Stimulated activated CD8-positive, alpha-beta memory T cell treated with anti-CD3 and anti-CD28 coated beads, Interleukin-7, amount 100 ng/mL, for 4 hours (primary cell): ENCODE data around the gene DARS2.
"Not testable (repeated sequence)": the region's sequence is repeated elsewhere in the genome, so short reads cannot be mapped to it uniquely, and the experiment has no call there.

ENCODE experiments used
- DNase-seq, 2 donors: peaks; one replicate each; pipeline ENCODE4 v3.0.0-alpha.2; 2020; ENCODE audit warnings: low read depth in 2 of 2

The DARS2 gene

GRCh38 chr1:173862146-173862768, 37.8 kb downstream of the DARS2 start:
- DNase-seq: not testable (repeated sequence)

- DNase-seq: no peak
These were observed 38.3 kb downstream of the DARS2 start for GRCh38 chr1:173862769-173863223.

GRCh38 chr1:173863224-173864161, 39.0 kb downstream of the DARS2 start:
- no peak for DNase-seq

DNA sequence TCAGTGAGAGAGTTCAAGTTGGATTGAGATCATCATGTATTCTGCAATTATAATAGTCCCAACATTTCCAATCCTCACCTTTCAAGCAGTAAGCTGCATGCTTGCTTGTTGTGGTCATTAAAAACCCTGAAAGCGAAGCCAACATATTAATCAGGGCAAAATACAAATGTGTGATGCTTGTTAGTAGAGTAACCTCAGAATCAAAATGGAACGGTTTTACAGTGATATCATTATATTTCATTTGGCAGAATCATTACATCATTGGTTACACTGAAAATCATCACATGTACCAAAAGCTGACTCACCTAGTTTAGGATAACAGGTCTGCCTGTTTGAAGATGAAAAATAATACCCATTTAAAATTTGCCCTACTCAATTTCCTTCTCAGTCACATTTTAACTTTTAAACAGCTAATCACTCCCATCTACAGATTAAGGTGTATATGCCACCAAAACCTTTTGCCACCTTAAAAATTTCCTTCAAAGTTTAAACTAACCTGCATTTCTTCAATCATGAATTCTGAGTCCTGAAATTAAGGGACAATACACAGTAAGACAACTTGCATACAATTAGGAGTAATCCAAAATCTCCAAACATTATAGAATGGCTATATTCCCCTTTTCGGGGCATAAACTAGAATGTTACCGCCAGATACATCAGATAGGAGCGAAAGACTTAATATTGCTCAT, 39.9 kb downstream of the DARS2 start:
- DNase-seq: no peak

DNA sequence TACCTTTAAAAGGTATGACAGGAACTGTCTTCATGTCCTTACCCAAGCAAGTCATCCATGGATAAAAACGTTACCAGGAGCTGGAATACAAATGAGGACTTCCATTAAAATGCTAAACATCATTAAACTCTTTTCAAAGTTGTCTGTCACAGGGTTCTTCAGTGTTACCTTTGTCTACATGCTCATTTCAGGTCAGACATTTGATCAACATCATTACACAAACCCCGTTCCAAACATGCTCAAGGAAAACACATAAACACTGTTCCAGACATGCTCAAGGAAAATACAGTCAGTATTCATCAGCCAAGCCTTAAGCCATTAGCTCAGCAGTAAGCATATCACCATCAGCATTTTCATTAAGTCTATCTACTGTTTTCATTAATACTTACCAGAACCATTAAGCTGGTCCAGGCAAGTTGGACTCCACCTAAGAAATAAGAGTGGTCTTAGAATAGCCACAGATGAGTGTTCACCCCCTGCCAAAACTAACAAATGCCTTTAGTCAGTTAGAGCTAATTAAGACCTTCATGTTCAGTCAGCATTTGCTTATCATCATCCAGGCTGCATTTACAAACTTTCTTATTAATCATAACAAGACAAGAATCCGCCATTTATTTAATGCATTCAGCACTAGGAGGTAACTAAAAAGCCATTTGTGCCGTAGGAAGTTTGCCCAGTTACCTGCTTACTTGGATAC, 41.1 kb downstream of the DARS2 start:
- DNase-seq: no peak

DNA sequence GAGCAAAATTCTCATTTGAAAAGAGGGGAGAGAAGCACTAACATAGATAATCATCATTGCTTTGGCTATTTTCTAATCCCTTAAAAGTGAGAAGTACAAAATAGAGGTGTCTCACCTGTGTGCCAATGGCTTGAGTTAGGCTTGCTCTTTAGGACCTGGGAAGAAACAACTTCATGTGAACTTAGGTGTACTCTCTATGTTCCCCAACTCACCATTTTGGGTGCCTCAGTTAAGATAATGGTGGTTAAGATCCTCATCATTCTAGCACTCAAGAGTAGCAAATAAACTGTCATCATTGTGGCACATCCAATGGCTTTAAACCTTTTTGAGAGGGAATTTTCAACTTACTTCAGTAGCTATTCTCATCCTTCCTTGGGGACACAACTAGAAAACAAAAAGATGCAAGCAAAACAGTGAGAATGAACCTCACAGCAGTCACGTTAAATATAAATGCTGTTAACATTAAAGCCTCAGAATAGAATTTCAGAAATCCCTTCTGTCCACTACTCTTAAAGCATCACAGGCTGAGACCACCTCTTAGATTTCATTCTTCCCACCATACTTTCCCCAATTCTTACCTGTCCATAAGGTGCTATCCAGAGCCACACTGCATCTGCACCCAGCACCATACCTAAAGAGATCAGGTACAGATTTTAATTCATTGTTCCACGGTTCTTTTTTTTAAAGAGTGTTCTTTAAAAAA, 42.1 kb downstream of the DARS2 start:
- DNase-seq: no peak

GRCh38 chr1:173867141-173867752, 42.8 kb downstream of the DARS2 start:
- peak in 1 of 2 donors; percentile 40 for DNase-seq

GRCh38 chr1:173867753-173868265, 43.3 kb downstream of the DARS2 start, which contains the start of gene GAS5:
Gene GAS5, minus strand, starts transcription at chr1:173867989.
- peak; percentile 98 to 100 for DNase-seq

- DNase-seq: peak; percentile 87 to 89
These were observed 44.0 kb downstream of the DARS2 start, which contains the start of gene ZBTB37 for GRCh38 chr1:173868266-173869020. Gene ZBTB37, plus strand, starts transcription at chr1:173868380. Its CDS starts 1,846 bp downstream, at chr1:173870226.

GRCh38 chr1:173869021-173869359, 44.5 kb downstream of the DARS2 start:
- no peak for DNase-seq

DNA sequence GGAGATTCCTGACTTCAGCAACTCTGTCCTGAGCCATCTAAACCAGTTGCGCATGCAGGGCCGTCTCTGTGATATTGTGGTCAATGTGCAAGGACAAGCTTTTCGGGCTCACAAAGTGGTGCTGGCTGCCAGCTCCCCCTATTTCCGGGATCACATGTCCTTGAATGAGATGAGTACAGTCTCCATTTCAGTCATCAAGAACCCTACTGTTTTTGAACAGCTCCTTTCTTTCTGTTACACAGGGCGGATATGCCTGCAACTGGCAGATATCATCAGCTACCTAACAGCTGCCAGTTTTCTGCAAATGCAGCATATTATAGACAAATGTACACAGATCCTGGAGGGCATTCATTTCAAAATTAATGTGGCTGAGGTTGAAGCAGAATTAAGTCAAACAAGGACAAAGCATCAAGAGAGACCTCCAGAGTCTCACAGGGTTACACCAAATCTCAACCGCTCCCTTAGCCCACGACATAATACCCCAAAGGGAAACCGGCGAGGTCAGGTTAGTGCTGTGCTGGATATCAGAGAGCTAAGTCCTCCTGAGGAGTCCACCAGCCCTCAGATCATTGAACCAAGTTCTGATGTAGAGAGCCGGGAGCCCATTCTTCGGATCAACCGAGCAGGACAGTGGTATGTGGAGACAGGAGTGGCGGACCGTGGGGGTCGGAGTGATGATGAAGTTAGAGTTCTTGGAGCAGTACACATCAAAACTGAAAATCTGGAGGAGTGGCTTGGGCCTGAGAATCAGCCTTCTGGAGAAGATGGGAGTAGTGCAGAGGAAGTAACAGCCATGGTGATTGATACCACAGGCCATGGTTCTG, 46.0 kb downstream of the DARS2 start:
- peak in 1 of 2 donors; percentile 12 for DNase-seq

DNA sequence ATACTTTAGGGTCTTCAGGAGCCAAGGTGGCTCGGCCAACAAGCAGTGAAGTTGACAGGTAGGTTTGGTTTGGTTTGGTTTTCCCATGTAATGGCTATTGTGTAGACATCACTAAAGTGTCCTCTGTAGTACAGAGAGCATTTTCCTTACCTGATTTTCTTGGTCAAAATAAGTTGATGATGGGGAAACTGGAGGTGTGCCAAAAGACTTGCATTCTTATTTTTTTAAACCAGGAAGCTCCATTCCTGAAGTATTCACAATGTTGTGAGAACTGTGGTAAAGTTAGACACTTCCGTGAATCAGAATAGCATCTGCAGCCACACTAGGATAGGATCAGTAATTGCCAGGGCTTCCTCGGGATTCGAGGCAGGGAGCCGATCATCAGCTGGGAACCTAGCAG, 46.6 kb downstream of the DARS2 start:
- no peak for DNase-seq

- DNase-seq: no peak
These were observed 47.0 kb downstream of the DARS2 start for GRCh38 chr1:173871500-173871899.

- no peak for DNase-seq
These were observed 52.3 kb downstream of the DARS2 start for GRCh38 chr1:173876732-173877131.

DNA sequence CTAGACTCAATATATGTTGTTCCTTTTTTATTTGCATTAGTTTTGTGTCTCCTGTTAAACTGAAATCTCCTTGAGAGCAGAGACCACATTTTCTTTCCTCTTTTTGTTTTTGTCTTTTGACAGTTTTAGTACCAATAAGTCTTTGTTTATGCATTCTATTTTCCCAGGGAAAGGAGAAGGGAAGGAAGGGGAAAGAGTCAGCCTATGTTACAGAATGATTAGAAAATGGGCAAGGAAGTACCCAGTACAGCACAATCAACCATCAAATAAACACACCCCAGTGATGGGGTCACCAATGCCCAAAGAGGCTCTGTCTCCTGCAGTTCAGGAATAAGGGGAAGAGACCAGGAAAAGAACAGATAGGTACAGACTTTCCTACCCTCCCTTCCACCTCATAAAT, 53.8 kb downstream of the DARS2 start:
- no peak for DNase-seq

DNA sequence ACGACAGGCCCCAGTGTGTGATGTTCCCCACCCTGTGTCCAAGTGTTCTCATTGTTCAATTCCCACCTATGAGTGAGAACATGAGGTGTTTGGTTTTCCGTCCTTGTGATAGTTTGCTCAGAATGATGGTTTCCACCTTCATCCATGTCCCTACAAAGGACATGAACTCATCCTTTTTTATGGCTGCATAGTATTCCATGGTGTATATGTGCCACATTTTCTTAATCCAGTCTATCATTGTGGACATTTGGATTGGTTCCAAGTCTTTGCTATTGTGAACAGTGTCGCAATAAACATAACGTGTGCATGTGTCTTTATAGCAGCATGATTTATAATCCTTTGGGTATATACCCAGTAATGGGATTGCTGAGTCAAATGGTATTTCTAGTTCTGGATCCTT, 56.6 kb downstream of the DARS2 start:
- not testable (repeated sequence) for DNase-seq

GRCh38 chr1:173884701-173885100, 60.2 kb downstream of the DARS2 start:
- no peak for DNase-seq

GRCh38 chr1:173886746-173887611, 62.5 kb downstream of the DARS2 start:
- DNase-seq: no peak
